ENCODE results near the gene DNHD1. TPM values are rescaled to one million over a fixed set of nuclear protein-coding genes. Genes with fewer than 3 reads are reported as not detected.

DNHD1 gene
- total and polyA plus RNA-seq, 2 experiments from 2014 or later = 3.6 to 9.6 TPM

DNA sequence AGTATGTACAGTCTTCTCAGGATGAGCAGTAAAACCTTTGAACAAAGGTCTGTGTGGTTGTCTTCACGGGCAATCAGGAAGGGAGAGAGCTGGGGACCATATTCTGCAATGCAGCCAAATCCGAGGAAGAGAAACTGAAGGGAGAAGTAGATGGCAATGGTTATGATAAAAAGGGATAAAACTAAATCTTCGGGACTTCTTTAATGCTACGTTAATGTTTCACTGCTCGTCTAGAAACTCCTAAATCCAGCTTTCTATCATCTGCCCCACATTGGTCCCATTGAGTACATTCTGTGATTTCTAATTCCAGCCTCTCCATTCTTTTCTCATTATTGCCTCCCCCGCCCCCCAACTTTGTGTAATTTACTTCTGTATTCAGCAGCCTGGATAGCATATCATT, 14.1 kb upstream of the DNHD1 start (continued):
- TF ChIP-seq, protein P1, sequence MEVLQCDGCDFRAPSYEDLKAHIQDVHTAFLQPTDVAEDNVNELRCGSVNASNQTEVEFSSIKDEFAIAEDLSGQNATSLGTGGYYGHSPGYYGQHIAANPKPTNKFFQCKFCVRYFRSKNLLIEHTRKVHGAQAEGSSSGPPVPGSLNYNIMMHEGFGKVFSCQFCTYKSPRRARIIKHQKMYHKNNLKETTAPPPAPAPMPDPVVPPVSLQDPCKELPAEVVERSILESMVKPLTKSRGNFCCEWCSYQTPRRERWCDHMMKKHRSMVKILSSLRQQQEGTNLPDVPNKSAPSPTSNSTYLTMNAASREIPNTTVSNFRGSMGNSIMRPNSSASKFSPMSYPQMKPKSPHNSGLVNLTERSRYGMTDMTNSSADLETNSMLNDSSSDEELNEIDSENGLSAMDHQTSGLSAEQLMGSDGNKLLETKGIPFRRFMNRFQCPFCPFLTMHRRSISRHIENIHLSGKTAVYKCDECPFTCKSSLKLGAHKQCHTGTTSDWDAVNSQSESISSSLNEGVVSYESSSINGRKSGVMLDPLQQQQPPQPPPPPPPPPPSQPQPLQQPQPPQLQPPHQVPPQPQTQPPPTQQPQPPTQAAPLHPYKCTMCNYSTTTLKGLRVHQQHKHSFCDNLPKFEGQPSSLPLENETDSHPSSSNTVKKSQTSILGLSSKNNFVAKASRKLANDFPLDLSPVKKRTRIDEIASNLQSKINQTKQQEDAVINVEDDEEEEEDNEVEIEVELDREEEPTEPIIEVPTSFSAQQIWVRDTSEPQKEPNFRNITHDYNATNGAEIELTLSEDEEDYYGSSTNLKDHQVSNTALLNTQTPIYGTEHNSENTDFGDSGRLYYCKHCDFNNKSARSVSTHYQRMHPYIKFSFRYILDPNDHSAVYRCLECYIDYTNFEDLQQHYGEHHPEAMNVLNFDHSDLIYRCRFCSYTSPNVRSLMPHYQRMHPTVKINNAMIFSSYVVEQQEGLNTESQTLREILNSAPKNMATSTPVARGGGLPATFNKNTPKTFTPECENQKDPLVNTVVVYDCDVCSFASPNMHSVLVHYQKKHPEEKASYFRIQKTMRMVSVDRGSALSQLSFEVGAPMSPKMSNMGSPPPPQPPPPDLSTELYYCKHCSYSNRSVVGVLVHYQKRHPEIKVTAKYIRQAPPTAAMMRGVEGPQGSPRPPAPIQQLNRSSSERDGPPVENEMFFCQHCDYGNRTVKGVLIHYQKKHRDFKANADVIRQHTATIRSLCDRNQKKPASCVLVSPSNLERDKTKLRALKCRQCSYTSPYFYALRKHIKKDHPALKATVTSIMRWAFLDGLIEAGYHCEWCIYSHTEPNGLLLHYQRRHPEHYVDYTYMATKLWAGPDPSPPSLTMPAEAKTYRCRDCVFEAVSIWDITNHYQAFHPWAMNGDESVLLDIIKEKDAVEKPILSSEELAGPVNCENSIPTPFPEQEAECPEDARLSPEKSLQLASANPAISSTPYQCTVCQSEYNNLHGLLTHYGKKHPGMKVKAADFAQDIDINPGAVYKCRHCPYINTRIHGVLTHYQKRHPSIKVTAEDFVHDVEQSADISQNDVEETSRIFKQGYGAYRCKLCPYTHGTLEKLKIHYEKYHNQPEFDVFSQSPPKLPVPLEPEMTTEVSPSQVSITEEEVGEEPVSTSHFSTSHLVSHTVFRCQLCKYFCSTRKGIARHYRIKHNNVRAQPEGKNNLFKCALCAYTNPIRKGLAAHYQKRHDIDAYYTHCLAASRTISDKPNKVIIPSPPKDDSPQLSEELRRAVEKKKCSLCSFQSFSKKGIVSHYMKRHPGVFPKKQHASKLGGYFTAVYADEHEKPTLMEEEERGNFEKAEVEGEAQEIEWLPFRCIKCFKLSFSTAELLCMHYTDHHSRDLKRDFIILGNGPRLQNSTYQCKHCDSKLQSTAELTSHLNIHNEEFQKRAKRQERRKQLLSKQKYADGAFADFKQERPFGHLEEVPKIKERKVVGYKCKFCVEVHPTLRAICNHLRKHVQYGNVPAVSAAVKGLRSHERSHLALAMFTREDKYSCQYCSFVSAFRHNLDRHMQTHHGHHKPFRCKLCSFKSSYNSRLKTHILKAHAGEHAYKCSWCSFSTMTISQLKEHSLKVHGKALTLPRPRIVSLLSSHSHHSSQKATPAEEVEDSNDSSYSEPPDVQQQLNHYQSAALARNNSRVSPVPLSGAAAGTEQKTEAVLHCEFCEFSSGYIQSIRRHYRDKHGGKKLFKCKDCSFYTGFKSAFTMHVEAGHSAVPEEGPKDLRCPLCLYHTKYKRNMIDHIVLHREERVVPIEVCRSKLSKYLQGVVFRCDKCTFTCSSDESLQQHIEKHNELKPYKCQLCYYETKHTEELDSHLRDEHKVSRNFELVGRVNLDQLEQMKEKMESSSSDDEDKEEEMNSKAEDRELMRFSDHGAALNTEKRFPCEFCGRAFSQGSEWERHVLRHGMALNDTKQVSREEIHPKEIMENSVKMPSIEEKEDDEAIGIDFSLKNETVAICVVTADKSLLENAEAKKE (CRISPR knock-in tag; IDR thresholded peaks at IDR 0.05) = no peak
- TF ChIP-seq, protein P2, sequence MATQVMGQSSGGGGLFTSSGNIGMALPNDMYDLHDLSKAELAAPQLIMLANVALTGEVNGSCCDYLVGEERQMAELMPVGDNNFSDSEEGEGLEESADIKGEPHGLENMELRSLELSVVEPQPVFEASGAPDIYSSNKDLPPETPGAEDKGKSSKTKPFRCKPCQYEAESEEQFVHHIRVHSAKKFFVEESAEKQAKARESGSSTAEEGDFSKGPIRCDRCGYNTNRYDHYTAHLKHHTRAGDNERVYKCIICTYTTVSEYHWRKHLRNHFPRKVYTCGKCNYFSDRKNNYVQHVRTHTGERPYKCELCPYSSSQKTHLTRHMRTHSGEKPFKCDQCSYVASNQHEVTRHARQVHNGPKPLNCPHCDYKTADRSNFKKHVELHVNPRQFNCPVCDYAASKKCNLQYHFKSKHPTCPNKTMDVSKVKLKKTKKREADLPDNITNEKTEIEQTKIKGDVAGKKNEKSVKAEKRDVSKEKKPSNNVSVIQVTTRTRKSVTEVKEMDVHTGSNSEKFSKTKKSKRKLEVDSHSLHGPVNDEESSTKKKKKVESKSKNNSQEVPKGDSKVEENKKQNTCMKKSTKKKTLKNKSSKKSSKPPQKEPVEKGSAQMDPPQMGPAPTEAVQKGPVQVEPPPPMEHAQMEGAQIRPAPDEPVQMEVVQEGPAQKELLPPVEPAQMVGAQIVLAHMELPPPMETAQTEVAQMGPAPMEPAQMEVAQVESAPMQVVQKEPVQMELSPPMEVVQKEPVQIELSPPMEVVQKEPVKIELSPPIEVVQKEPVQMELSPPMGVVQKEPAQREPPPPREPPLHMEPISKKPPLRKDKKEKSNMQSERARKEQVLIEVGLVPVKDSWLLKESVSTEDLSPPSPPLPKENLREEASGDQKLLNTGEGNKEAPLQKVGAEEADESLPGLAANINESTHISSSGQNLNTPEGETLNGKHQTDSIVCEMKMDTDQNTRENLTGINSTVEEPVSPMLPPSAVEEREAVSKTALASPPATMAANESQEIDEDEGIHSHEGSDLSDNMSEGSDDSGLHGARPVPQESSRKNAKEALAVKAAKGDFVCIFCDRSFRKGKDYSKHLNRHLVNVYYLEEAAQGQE (IDR thresholded peaks at IDR 0.05; ENCODE audit: unreplicated experiment) = no peak
- TF ChIP-seq ETS1 (IDR thresholded peaks at IDR 0.05) = no peak

GRCh38 chr11:6485661-6486060, 11.4 kb upstream of the DNHD1 start:
- Histone ChIP-seq H3F3A (replicated peaks; ENCODE audit: low read depth) (peaks cover 11% of the 10 kb centered on the region; the same call in 1 of the 2 replicates), H3K9me2 (ENCODE audit: insufficient read depth) (no peaks in the 10 kb centered on the region), H3K79me2 (replicated peaks; ENCODE audit: insufficient read depth) (peaks cover 35% of the 10 kb centered on the region), H3K4me3 (no peak overlapping the region), H3K36me3 (ENCODE audit: insufficient read depth) (peaks cover 36% of the 10 kb centered on the region), H2AFZ (no peak overlapping the region), H3K4me1 (ENCODE audit: insufficient read depth) (0 out of 2 replicates have a peak, but pooled peaks cover 6% of the 10 kb centered on the region), H3K27ac (ENCODE audit: low read depth) (no peak overlapping the region), H3K27me3 (ENCODE audit: insufficient read depth) (no peaks in the 10 kb centered on the region), H3K4me2 (no peak overlapping the region), H4K20me1 (replicated peaks; ENCODE audit: insufficient read depth) (peaks cover 14% of the 10 kb centered on the region; the same call in 1 of the 2 replicates)
- H3K27ac Mint-ChIP-seq = no peak overlapping the region
- ATAC-seq = no peak
- H3K27me3 Mint-ChIP-seq (ENCODE audit: insufficient read depth, low read depth, poor library complexity) = peaks cover 4% of the 10 kb centered on the region
- peaks cover 5% of the 10 kb centered on the region; the same call in 2 of the 3 replicates for H3K4me1 Mint-ChIP-seq
- H3K4me3 Mint-ChIP-seq = no peak overlapping the region
- H3K9me3 Mint-ChIP-seq = no peaks in the 10 kb centered on the region; the same call in 2 of the 3 replicates
- no peak for DNase-seq (ENCODE audit: low spot score)
- peaks cover 16% of the 10 kb centered on the region for H3K36me3 Mint-ChIP-seq (ENCODE audit: low read depth)
- TF ChIP-seq, protein P3, sequence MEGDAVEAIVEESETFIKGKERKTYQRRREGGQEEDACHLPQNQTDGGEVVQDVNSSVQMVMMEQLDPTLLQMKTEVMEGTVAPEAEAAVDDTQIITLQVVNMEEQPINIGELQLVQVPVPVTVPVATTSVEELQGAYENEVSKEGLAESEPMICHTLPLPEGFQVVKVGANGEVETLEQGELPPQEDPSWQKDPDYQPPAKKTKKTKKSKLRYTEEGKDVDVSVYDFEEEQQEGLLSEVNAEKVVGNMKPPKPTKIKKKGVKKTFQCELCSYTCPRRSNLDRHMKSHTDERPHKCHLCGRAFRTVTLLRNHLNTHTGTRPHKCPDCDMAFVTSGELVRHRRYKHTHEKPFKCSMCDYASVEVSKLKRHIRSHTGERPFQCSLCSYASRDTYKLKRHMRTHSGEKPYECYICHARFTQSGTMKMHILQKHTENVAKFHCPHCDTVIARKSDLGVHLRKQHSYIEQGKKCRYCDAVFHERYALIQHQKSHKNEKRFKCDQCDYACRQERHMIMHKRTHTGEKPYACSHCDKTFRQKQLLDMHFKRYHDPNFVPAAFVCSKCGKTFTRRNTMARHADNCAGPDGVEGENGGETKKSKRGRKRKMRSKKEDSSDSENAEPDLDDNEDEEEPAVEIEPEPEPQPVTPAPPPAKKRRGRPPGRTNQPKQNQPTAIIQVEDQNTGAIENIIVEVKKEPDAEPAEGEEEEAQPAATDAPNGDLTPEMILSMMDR (conservative IDR thresholded peaks at IDR 0.05; ENCODE audit: low read depth in 2 of 2) = no peak
- TF ChIP-seq EZH2 (IDR thresholded peaks at IDR 0.05; ENCODE audit: low read depth, unreplicated experiment) (no peak), NANOG (IDR thresholded peaks at IDR 0.05; ENCODE audit: borderline replicate concordance) (no peak), ETS1 (IDR thresholded peaks at IDR 0.05) (no peak), CREB1 (CRISPR knock-in tag; IDR thresholded peaks at IDR 0.05; ENCODE audit: low read depth) (no peak), EZH2phosphoT487 (IDR thresholded peaks at IDR 0.05; ENCODE audit: unreplicated experiment) (no peak)
